GM23338 (cell line): ENCODE measurements around the gene INTS13. TPM values are rescaled to one million over a fixed set of nuclear protein-coding genes. Genes with fewer than 3 reads are reported as not detected.

ENCODE experiments used
- ATAC-seq: fragments of 200-7000 bp; cut with Tn5 transposase; 3 replicates; pipeline ENCODE4 v1.9.1; 2020
- DNase-seq: peaks from one replicate; pipeline ENCODE4 v3.0.0-alpha.2; 2015; ENCODE audit warnings: low spot score
- H2AFZ ChIP-seq: fragments of 200-600 bp; sonication (generic); 2 replicates; pipeline ENCODE4 v1.8.0; 2016; ENCODE audit warnings: antibody characterized with exemption, mild to moderate bottlenecking, moderate library complexity
- H3F3A ChIP-seq: fragments of 200-600 bp; sonication (generic); replicated peaks from 2 replicates; pipeline ENCODE4 v1.8.0; 2017; ENCODE audit warnings: antibody characterized with exemption, mixed run types, low read depth
- H3K27ac ChIP-seq: fragments of 200-600 bp; sonication (generic); 2 replicates; pipeline ENCODE4 v1.6.1; 2016; ENCODE audit warnings: low read depth
- H3K27me3 ChIP-seq: fragments of 200-600 bp; sonication (generic); 2 replicates; pipeline ENCODE4 v1.8.0; 2016; ENCODE audit warnings: mild to moderate bottlenecking, mixed run types, moderate library complexity; ENCODE audit not compliant: insufficient read depth
- H3K36me3 ChIP-seq: fragments of 200-600 bp; sonication (generic); 2 replicates; pipeline ENCODE4 v1.8.0; 2016; ENCODE audit warnings: mild to moderate bottlenecking; ENCODE audit not compliant: insufficient read depth
- H3K4me1 ChIP-seq: fragments of 200-600 bp; sonication (generic); 2 replicates; pipeline ENCODE4 v1.8.0; 2016; ENCODE audit warnings: mild to moderate bottlenecking, moderate library complexity; ENCODE audit not compliant: insufficient read depth
- H3K4me2 ChIP-seq: fragments of 200-600 bp; sonication (generic); 2 replicates; pipeline ENCODE4 v1.7.1; 2017; ENCODE audit warnings: mixed run types
- H3K4me3 ChIP-seq: fragments of 200-600 bp; sonication (generic); 2 replicates; pipeline ENCODE4 v1.6.1; 2016; ENCODE audit warnings: mixed run types
- H3K79me2 ChIP-seq: fragments of 200-600 bp; sonication (generic); replicated peaks from 2 replicates; pipeline ENCODE4 v1.8.0; 2017; ENCODE audit warnings: mild to moderate bottlenecking; ENCODE audit not compliant: insufficient read depth
- H3K9me2 ChIP-seq: fragments of 200-600 bp; sonication (generic); 2 replicates; pipeline ENCODE4 v1.8.0; 2017; ENCODE audit not compliant: insufficient read depth
- H4K20me1 ChIP-seq: fragments of 200-600 bp; sonication (generic); replicated peaks from 2 replicates; pipeline ENCODE4 v1.8.0; 2017; ENCODE audit warnings: mild to moderate bottlenecking; ENCODE audit not compliant: insufficient read depth
- H3K27ac Mint-ChIP-seq: 2 replicates; pipeline ENCODE4 v1.8.0; 2020; ENCODE audit warnings: inconsistent platforms, mild to moderate bottlenecking, moderate library complexity, mixed read lengths
- H3K27me3 Mint-ChIP-seq: 3 replicates; pipeline ENCODE4 v1.8.0; 2022; ENCODE audit warnings: low read depth, mild to moderate bottlenecking, moderate library complexity, mixed read lengths, inconsistent platforms; ENCODE audit not compliant: insufficient read depth, poor library complexity
- H3K36me3 Mint-ChIP-seq: 3 replicates; pipeline ENCODE4 v1.8.0; 2021; ENCODE audit warnings: low read depth, mild to moderate bottlenecking, inconsistent platforms, moderate library complexity, mixed read lengths
- H3K4me1 Mint-ChIP-seq: 3 replicates; pipeline ENCODE4 v1.8.0; 2020; ENCODE audit warnings: mild to moderate bottlenecking, inconsistent platforms, mixed read lengths
- H3K4me3 Mint-ChIP-seq: 3 replicates; pipeline ENCODE4 v1.8.0; 2021; ENCODE audit warnings: moderate library complexity, mild to moderate bottlenecking, inconsistent platforms, mixed read lengths
- H3K9me3 Mint-ChIP-seq: 3 replicates; pipeline ENCODE4 v1.8.0; 2020; ENCODE audit warnings: moderate library complexity, mild to moderate bottlenecking, inconsistent platforms, mixed read lengths
- CREB1 ChIP-seq: fragments of 250-450 bp; sonication (Bioruptor Pico); IDR thresholded peaks from 2 replicates; pipeline ENCODE4 v1.5.0; 2020; ENCODE audit warnings: low read depth, mild to moderate bottlenecking, moderate library complexity
- CTCF ChIP-seq, 2 experiments: fragments of 200-600 bp in 1 of 2; sonication (generic) in 1 of 2; conservative IDR thresholded peaks; 2 replicates each; pipeline versions ENCODE4 v1.5.1 to v1.6.1; 2016 to 2017; ENCODE audit warnings: antibody characterized with exemption in 2 of 2, low read depth in 2 of 2, mild to moderate bottlenecking in 2 of 2, moderate library complexity in 1 of 2
- ETS1 ChIP-seq: IDR thresholded peaks from 2 replicates; pipeline ENCODE4 v1.6.1; 2016; ENCODE audit warnings: antibody characterized with exemption
- EZH2phosphoT487 ChIP-seq: fragments of 200-600 bp; sonication (generic); IDR thresholded peaks from one replicate; pipeline ENCODE4 v1.8.1; 2018; ENCODE audit warnings: antibody characterized with exemption; ENCODE audit not compliant: unreplicated experiment
- JUNB ChIP-seq: IDR thresholded peaks from one replicate; pipeline ENCODE4 v1.6.1; 2016; ENCODE audit warnings: antibody characterized with exemption; ENCODE audit not compliant: unreplicated experiment
- REST ChIP-seq: IDR thresholded peaks from one replicate; pipeline ENCODE4 v1.6.1; 2018; ENCODE audit warnings: antibody characterized with exemption; ENCODE audit not compliant: unreplicated experiment
- STAT1 ChIP-seq: IDR thresholded peaks from one replicate; pipeline ENCODE4 v1.6.1; 2016; ENCODE audit warnings: antibody characterized with exemption; ENCODE audit not compliant: unreplicated experiment
- ZNF114 ChIP-seq: fragments of 250-450 bp; sonication (Bioruptor Pico); IDR thresholded peaks from 2 replicates; pipeline ENCODE4 v1.5.0; 2020; ENCODE audit warnings: mild to moderate bottlenecking, moderate library complexity
- ZNF331 ChIP-seq: fragments of 250-450 bp; sonication (Bioruptor Pico); IDR thresholded peaks from 2 replicates; pipeline ENCODE4 v1.5.0; 2020; ENCODE audit warnings: low read depth, mild to moderate bottlenecking, moderate library complexity
- ZNF462 ChIP-seq: fragments of 250-450 bp; sonication (Bioruptor Pico); IDR thresholded peaks from 2 replicates; pipeline ENCODE4 v1.5.0; 2020; ENCODE audit warnings: mild to moderate bottlenecking, moderate library complexity
- polyA plus RNA-seq: library from polyadenylated mRNA; unstranded; fragments of >200 nt; fragmentation: Nextera tagmentation; extraction: Ambion mirVana; gene quantifications from 2 replicates; pipeline ENCODE4 v1.2.1, GENCODE V29; 2016
- total RNA-seq: library from RNA; depleted of rRNA; stranded (reverse); fragments of >200 nt; shearing (Covaris generic); gene quantifications from 2 replicates; pipeline ENCODE4 v1.2.3, GENCODE V29; 2014

INTS13 gene
- total and polyA plus RNA-seq, 2 experiments from 2014 or later = 91.3 to 94.1 TPM

GRCh38 chr12:26921886-26922285, 15.9 kb downstream of the INTS13 start:
- TF ChIP-seq CTCF (conservative IDR thresholded peaks at IDR 0.05; ENCODE audit: low read depth in 2 of 2) = no peak
- no peak overlapping the region for H3K4me3 ChIP-seq
- Mint-ChIP-seq H3K4me1 (no peaks in the 10 kb centered on the region), H3K27ac (no peak overlapping the region), H3K4me3 (no peak overlapping the region), H3K27me3 (peaks cover 4% of the 10 kb centered on the region), H3K36me3 (peaks cover 36% of the 10 kb centered on the region), H3K9me3 (no peaks in the 10 kb centered on the region)
- H4K20me1 ChIP-seq = no peaks in the 10 kb centered on the region
- H3K27me3 ChIP-seq = no peaks in the 10 kb centered on the region
- H3K79me2 ChIP-seq = no peaks in the 10 kb centered on the region
- H3K4me2 ChIP-seq = no peak overlapping the region
- H3K4me1 ChIP-seq = no peaks in the 10 kb centered on the region
- H3K9me2 ChIP-seq = no peaks in the 10 kb centered on the region
- DNase-seq (no peak), ATAC-seq (no peak)
- H3K36me3 ChIP-seq = peaks cover 24% of the 10 kb centered on the region
- H3F3A ChIP-seq = no peaks in the 10 kb centered on the region
- no peak overlapping the region for H2AFZ ChIP-seq
- no peak overlapping the region for H3K27ac ChIP-seq

- no peaks in the 10 kb centered on the region for H3K4me1 ChIP-seq
- peaks cover 36% of the 10 kb centered on the region for H3K36me3 Mint-ChIP-seq
- H4K20me1 ChIP-seq = no peaks in the 10 kb centered on the region
- no peak overlapping the region for H2AFZ ChIP-seq
- no peaks in the 10 kb centered on the region for H3K9me3 Mint-ChIP-seq
- H3K4me3 ChIP-seq = no peak overlapping the region
- no peaks in the 10 kb centered on the region for H3K4me1 Mint-ChIP-seq
- ATAC-seq = no peak
- H3K36me3 ChIP-seq = peaks cover 21% of the 10 kb centered on the region; the same call in 1 of the 2 replicates
- H3K4me2 ChIP-seq = no peak overlapping the region
- DNase-seq = no peak
- H3K27ac ChIP-seq = no peak overlapping the region
- H3K79me2 ChIP-seq = no peaks in the 10 kb centered on the region
- no peak overlapping the region for H3K27ac Mint-ChIP-seq
- H3K27me3 ChIP-seq = no peaks in the 10 kb centered on the region
- peaks cover 7% of the 10 kb centered on the region for H3K27me3 Mint-ChIP-seq
- no peak overlapping the region for H3K4me3 Mint-ChIP-seq
- no peaks in the 10 kb centered on the region for H3K9me2 ChIP-seq
- H3F3A ChIP-seq = no peaks in the 10 kb centered on the region
- TF ChIP-seq ETS1 (no peak), ZNF462 (CRISPR knock-in tag) (no peak), JUNB (no peak), STAT1 (no peak), ZNF114 (no peak), REST (no peak), EZH2phosphoT487 (no peak), ZNF331 (no peak), CREB1 (CRISPR knock-in tag) (no peak)
Observed at GRCh38 chr12:26919216-26919555, 18.6 kb downstream of the INTS13 start.
